Measurements from ENCODE around the gene NT5DC3. TPM values are rescaled to one million over a fixed set of nuclear protein-coding genes. Genes with fewer than 3 reads are reported as not detected.
"Not testable (repeated sequence)": the region's sequence is repeated elsewhere in the genome, so short reads cannot be mapped to it uniquely, and the experiment has no call there.

Gene NT5DC3
- total RNA-seq, 1 donor from 2014 or later = 4.2 TPM

GRCh38 chr12:103810111-103810510 is 30.9 kb downstream of the NT5DC3 start:
- DNase-seq (ENCODE audit: low read depth, low spot score) = no peak

GRCh38 chr12:103809639-103810038 is 31.4 kb downstream of the NT5DC3 start:
- not testable (repeated sequence) for DNase-seq (ENCODE audit: low read depth, low spot score)

GRCh38 chr12:103809154-103809553 is 31.9 kb downstream of the NT5DC3 start:
- no peak for DNase-seq (ENCODE audit: low read depth, low spot score)

GRCh38 chr12:103808239-103808880 is 32.7 kb downstream of the NT5DC3 start:
- DNase-seq (ENCODE audit: low read depth, low spot score) = no peak

- DNase-seq (ENCODE audit: low read depth, low spot score) = no peak
Measured at GRCh38 chr12:103807561-103808238, 33.3 kb downstream of the NT5DC3 start.

GRCh38 chr12:103806803-103807202 is 34.2 kb downstream of the NT5DC3 start:
- peak; percentile 75 for DNase-seq (ENCODE audit: low read depth, low spot score)

- DNase-seq (ENCODE audit: low read depth, low spot score) = no peak
Measured at GRCh38 chr12:103805655-103806360, 35.2 kb downstream of the NT5DC3 start.

GRCh38 chr12:103803847-103804246 is 37.2 kb downstream of the NT5DC3 start:
- no peak for DNase-seq (ENCODE audit: low read depth, low spot score)

GRCh38 chr12:103802586-103802886 is 38.5 kb downstream of the NT5DC3 start:
- DNase-seq (ENCODE audit: low read depth, low spot score) = no peak

- no peak for DNase-seq (ENCODE audit: low read depth, low spot score)
Measured at GRCh38 chr12:103801709-103802585, 39.1 kb downstream of the NT5DC3 start.

GRCh38 chr12:103799857-103800771 is 40.9 kb downstream of the NT5DC3 start:
- peak; percentile 48 for DNase-seq (ENCODE audit: low read depth, low spot score)

- DNase-seq (ENCODE audit: low read depth, low spot score) = no peak
Measured at GRCh38 chr12:103799504-103799856, 41.6 kb downstream of the NT5DC3 start.

GRCh38 chr12:103798586-103798985 is 42.4 kb downstream of the NT5DC3 start:
- DNase-seq (ENCODE audit: low read depth, low spot score) = no peak

GRCh38 chr12:103794309-103795213 is 46.5 kb downstream of the NT5DC3 start:
- DNase-seq (ENCODE audit: low read depth, low spot score) = no peak

GRCh38 chr12:103793512-103794045 is 47.5 kb downstream of the NT5DC3 start:
- no peak for DNase-seq (ENCODE audit: low read depth, low spot score)

GRCh38 chr12:103793046-103793445 is 48.0 kb downstream of the NT5DC3 start:
- DNase-seq (ENCODE audit: low read depth, low spot score) = no peak

- DNase-seq (ENCODE audit: low read depth, low spot score) = no peak
Measured at GRCh38 chr12:103791350-103791920, 49.6 kb downstream of the NT5DC3 start.

- no peak for DNase-seq (ENCODE audit: low read depth, low spot score)
Measured at GRCh38 chr12:103786201-103786600, 54.8 kb downstream of the NT5DC3 start.
